Stimulated activated CD4-positive, alpha-beta T cell treated with anti-CD3 and anti-CD28 coated beads, Interleukin-2, amount 100 ng/mL, for 24 hours (primary cell): Measurements from ENCODE around the gene CDC6.

Experiments used
- DNase-seq, 2 donors: peaks; one replicate each; pipeline ENCODE4 v3.0.0-alpha.2; 2020

The CDC6 gene

GRCh38 chr17:40287494-40288369 lies at the start of gene CDC6:
Gene CDC6 (plus strand): TSS chr17:40287879. CDS start chr17:40289421, 1,542 bp downstream.
- DNase-seq: peak; percentile 98

GRCh38 chr17:40241252-40241834 lies 46.3 kb upstream of the CDC6 start:
- no peak for DNase-seq

GRCh38 chr17:40242774-40243173 lies 44.9 kb upstream of the CDC6 start:
- no peak for DNase-seq

GRCh38 chr17:40243761-40244160 lies 43.9 kb upstream of the CDC6 start:
- DNase-seq: no peak

- DNase-seq: no peak
Observed at GRCh38 chr17:40244255-40244654, 43.4 kb upstream of the CDC6 start.

- no peak for DNase-seq
Observed at GRCh38 chr17:40247926-40248495, 39.7 kb upstream of the CDC6 start.

- DNase-seq: no peak
Observed at GRCh38 chr17:40248507-40248906, 39.2 kb upstream of the CDC6 start.

GRCh38 chr17:40251576-40251975 lies 36.1 kb upstream of the CDC6 start:
- DNase-seq: no peak

GRCh38 chr17:40253565-40253964 lies 34.1 kb upstream of the CDC6 start:
- no peak for DNase-seq

GRCh38 chr17:40259505-40259904 lies 28.2 kb upstream of the CDC6 start:
- DNase-seq: no peak

GRCh38 chr17:40260528-40260927 lies 27.2 kb upstream of the CDC6 start:
- no peak for DNase-seq

- DNase-seq: no peak
Observed at GRCh38 chr17:40264458-40265185, 23.1 kb upstream of the CDC6 start.

GRCh38 chr17:40265337-40265736 lies 22.3 kb upstream of the CDC6 start:
- DNase-seq: no peak

GRCh38 chr17:40266882-40267281 lies 20.8 kb upstream of the CDC6 start:
- no peak for DNase-seq

- DNase-seq: no peak
Observed at GRCh38 chr17:40268141-40268712, 19.5 kb upstream of the CDC6 start.

GRCh38 chr17:40278414-40278813 lies 9.3 kb upstream of the CDC6 start:
- DNase-seq: no peak

- DNase-seq: no peak
Observed at GRCh38 chr17:40279402-40279801, 8.3 kb upstream of the CDC6 start.

GRCh38 chr17:40281663-40282062 lies 6.0 kb upstream of the CDC6 start:
- no peak for DNase-seq

- no peak for DNase-seq
Observed at GRCh38 chr17:40283662-40284061, 4.0 kb upstream of the CDC6 start.

GRCh38 chr17:40284085-40284713 lies 3.5 kb upstream of the CDC6 start:
- DNase-seq: no peak

GRCh38 chr17:40286473-40286872 lies 1.2 kb upstream of the CDC6 start:
- no peak for DNase-seq

- DNase-seq: no peak
Observed at GRCh38 chr17:40287159-40287493, 553 bp upstream of the CDC6 start.
